HepG2 (cell line): Measurements from ENCODE around the gene TERC. TPM values are rescaled to one million over a fixed set of nuclear protein-coding genes. Genes with fewer than 3 reads are reported as not detected.

Experiments
- ADNP ChIP-seq: sonication (generic); formaldehyde crosslinking; IDR thresholded peaks from 2 replicates; pipeline ENCODE4 v1.4.0; 2020; ENCODE audit warnings: missing genetic modification reagents
- DBP ChIP-seq: sonication (generic); formaldehyde crosslinking; IDR thresholded peaks from 2 replicates; pipeline ENCODE4 v1.4.0; 2020; ENCODE audit warnings: missing genetic modification reagents; ENCODE audit errors: not compliant biosample characterization
- ERF ChIP-seq: IDR thresholded peaks from 2 replicates; pipeline ENCODE4 v1.6.1; 2018; ENCODE audit warnings: missing biosample characterization, missing genetic modification reagents
- ETV5 ChIP-seq: IDR thresholded peaks from 2 replicates; pipeline ENCODE4 v1.6.1; 2018; ENCODE audit warnings: missing biosample characterization, missing genetic modification reagents, inconsistent platforms, borderline replicate concordance
- GLI4 ChIP-seq: sonication (generic); formaldehyde crosslinking; IDR thresholded peaks from 2 replicates; pipeline ENCODE4 v1.5.1; 2020; ENCODE audit warnings: missing genetic modification reagents, mild to moderate bottlenecking, moderate library complexity, borderline replicate concordance
- HMGXB4 ChIP-seq, 2 experiments: sonication (generic) in 1 of 2; formaldehyde crosslinking in 1 of 2; IDR thresholded peaks; 2 replicates each; pipeline versions ENCODE4 v1.4.0 to v1.6.1; 2018 to 2020; ENCODE audit warnings: missing genetic modification reagents in 2 of 2, borderline replicate concordance in 1 of 2, low read depth in 1 of 2, mild to moderate bottlenecking in 1 of 2, missing biosample characterization in 1 of 2
- HNRNPLL ChIP-seq: fragments of 200-400 bp; formaldehyde crosslinking; IDR thresholded peaks from 2 replicates; pipeline ENCODE4 v1.6.1; 2017; ENCODE audit warnings: mild to moderate bottlenecking, low read depth, low read length; ENCODE audit not compliant: poor library complexity, severe bottlenecking
- IRF2 ChIP-seq: IDR thresholded peaks from 2 replicates; pipeline ENCODE4 v1.6.1; 2018; ENCODE audit warnings: missing genetic modification reagents, missing compliant biosample characterization
- KAT8 ChIP-seq: IDR thresholded peaks from 2 replicates; pipeline ENCODE4 v1.6.1; 2016; ENCODE audit warnings: missing genetic modification reagents, missing compliant biosample characterization
- MBD4 ChIP-seq: IDR thresholded peaks from 2 replicates; pipeline ENCODE4 v1.6.1; 2012; ENCODE audit warnings: low read length, inconsistent platforms, borderline replicate concordance
- POGZ ChIP-seq: sonication (generic); formaldehyde crosslinking; IDR thresholded peaks from 2 replicates; pipeline ENCODE4 v1.4.0; 2020; ENCODE audit warnings: mild to moderate bottlenecking, missing genetic modification reagents
- PRMT3 ChIP-seq: sonication (generic); formaldehyde crosslinking; IDR thresholded peaks from 2 replicates; pipeline ENCODE4 v1.8.1; 2022; ENCODE audit warnings: low read depth, mild to moderate bottlenecking, moderate library complexity, missing genetic modification reagents, borderline replicate concordance
- RBM22 ChIP-seq: fragments of 200-400 bp; formaldehyde crosslinking; optimal IDR thresholded peaks from 2 replicates; pipeline ENCODE3; 2017; ENCODE audit warnings: mild to moderate bottlenecking, low read length, moderate library complexity
- ZBTB25 ChIP-seq: IDR thresholded peaks from 2 replicates; pipeline ENCODE4 v1.6.1; 2018; ENCODE audit warnings: missing genetic modification reagents
- ZIK1 ChIP-seq: sonication (generic); formaldehyde crosslinking; IDR thresholded peaks from 2 replicates; pipeline ENCODE4 v1.5.0; 2020; ENCODE audit warnings: mild to moderate bottlenecking, low read depth, missing genetic modification reagents, borderline replicate concordance
- ZNF296 ChIP-seq: sonication (generic); formaldehyde crosslinking; conservative IDR thresholded peaks from 2 replicates; pipeline ENCODE4 v1.5.0; 2020; ENCODE audit warnings: mild to moderate bottlenecking, missing genetic modification reagents
- ZNF605 ChIP-seq: sonication (generic); formaldehyde crosslinking; IDR thresholded peaks from 2 replicates; pipeline ENCODE4 v1.8.0; 2022; ENCODE audit warnings: mild to moderate bottlenecking, missing genetic modification reagents
- polyA plus RNA-seq, 8 experiments: library from polyadenylated mRNA; depleted of rRNA in 3 of 8; stranded (reverse) in 7 of 8; unstranded in 1 of 8; fragments of >200 nt; fragmentation: Illumina TruSeq in 4 of 8; extraction: Trizol in 4 of 8; gene quantifications; 2 replicates each; pipeline versions ENCODE4 v1.2.1 to v1.2.3, GENCODE V29; 2011 to 2016; ENCODE audit warnings: low read depth in 4 of 8, missing spikeins in 1 of 8, mixed read lengths in 1 of 8; ENCODE audit not compliant: insufficient read depth in 1 of 8
- total RNA-seq, 5 experiments: library from RNA; depleted of rRNA; stranded (reverse); fragments of >200 nt; fragmentation: Illumina TruSeq; extraction: Trizol; gene quantifications; 2 replicates each; pipeline ENCODE4 v1.2.3, GENCODE V29; 2016; ENCODE audit warnings: low read depth in 1 of 5
- TF ChIP-seq, protein P1 (sequence below): sonication (generic); formaldehyde crosslinking; IDR thresholded peaks from 2 replicates; pipeline ENCODE4 v1.5.1; 2020; ENCODE audit warnings: missing genetic modification reagents, mild to moderate bottlenecking, borderline replicate concordance

TERC gene
- total and polyA plus RNA-seq, 2 of the 13 experiments (the other 11 are each of a cell fraction or from before 2014, with no cell fraction given) = 1.3 to 74.6 TPM

DNA sequence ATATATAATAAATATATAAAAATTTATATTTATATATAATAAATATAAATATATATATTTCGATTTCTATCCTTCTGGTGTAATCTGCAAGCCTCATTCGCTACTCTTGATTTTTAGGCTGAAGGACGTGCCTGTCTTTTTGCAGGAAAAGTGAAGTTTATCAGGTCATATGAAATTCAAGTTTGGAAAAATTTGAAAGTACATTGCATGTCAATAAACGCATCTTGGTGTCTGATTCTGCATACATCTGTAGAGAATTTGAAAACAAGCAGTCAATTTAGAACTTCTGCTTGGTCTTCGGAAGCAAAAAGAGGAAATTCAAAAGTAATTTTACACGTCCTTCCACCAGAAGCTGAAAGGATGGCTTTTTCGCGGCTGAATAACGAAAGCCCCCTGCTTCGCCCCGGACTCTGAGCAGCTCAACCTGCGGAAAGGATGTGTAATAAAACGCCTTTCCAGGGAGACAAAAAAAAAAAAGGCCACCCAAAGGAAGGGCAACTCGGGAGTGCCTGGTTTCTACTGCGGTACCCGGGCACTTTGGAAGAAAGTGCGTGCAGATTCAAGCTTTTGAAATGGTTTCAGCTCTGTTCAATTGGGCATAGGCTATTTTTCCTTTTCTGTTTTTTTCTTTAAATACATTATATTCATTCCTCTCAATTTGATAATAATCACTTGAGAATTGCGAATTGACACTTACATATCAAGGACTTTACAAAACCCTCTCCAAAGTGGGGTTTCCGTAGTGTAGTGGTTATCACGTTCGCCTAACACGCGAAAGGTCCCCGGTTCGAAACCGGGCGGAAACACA is 6.8 kb upstream of the TERC start (continued):
- TF ChIP-seq KAT8 (CRISPR knock-in tag) = peak; percentile 72; the same call in 1 of the 2 replicates
- TF ChIP-seq HMGXB4 (CRISPR knock-in tag; IDR thresholded peaks at IDR 0.05; ENCODE audit: borderline replicate concordance in 1 of 2, low read depth in 1 of 2) = peak; percentile 96 to 97
- TF ChIP-seq ZNF605 (CRISPR knock-in tag) = no peak
- peak; percentile 12; the same call in 1 of the 2 replicates for TF ChIP-seq GLI4 (CRISPR knock-in tag)
- TF ChIP-seq PRMT3 (CRISPR knock-in tag) = no peak
- peak; percentile 84 for TF ChIP-seq RBM22
- TF ChIP-seq ZBTB25 (CRISPR knock-in tag) = 0 out of 2 replicates have a peak, but pooled peaks have one; percentile 53
- peak; percentile 14; the same call in 1 of the 2 replicates for TF ChIP-seq IRF2
- no peak for TF ChIP-seq ZNF296 (CRISPR knock-in tag)
- TF ChIP-seq, protein P1, sequence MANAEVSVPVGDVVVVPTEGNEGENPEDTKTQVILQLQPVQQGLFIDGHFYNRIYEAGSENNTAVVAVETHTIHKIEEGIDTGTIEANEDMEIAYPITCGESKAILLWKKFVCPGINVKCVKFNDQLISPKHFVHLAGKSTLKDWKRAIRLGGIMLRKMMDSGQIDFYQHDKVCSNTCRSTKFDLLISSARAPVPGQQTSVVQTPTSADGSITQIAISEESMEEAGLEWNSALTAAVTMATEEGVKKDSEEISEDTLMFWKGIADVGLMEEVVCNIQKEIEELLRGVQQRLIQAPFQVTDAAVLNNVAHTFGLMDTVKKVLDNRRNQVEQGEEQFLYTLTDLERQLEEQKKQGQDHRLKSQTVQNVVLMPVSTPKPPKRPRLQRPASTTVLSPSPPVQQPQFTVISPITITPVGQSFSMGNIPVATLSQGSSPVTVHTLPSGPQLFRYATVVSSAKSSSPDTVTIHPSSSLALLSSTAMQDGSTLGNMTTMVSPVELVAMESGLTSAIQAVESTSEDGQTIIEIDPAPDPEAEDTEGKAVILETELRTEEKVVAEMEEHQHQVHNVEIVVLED (CRISPR knock-in tag) = no peak
- no peak for TF ChIP-seq ADNP (CRISPR knock-in tag)
- TF ChIP-seq DBP (CRISPR knock-in tag) = no peak
- TF ChIP-seq ZIK1 (CRISPR knock-in tag) = no peak
- TF ChIP-seq HNRNPLL = peak; percentile 27
- peak; percentile 87; the same call in 1 of the 2 replicates for TF ChIP-seq MBD4
- 0 out of 2 replicates have a peak, but pooled peaks have one; percentile 28 for TF ChIP-seq POGZ (CRISPR knock-in tag)
- TF ChIP-seq ERF (CRISPR knock-in tag) = no peak
- peak; percentile 28; the same call in 1 of the 2 replicates for TF ChIP-seq ETV5 (CRISPR knock-in tag)
